GM18951 (cell line): ENCODE data around the gene APOD.

Experiments used
- POLR2A ChIP-seq: IDR thresholded peaks from 4 replicates; pipeline ENCODE4 v1.6.1; 2011; ENCODE audit warnings: mild to moderate bottlenecking; ENCODE audit not compliant: insufficient read length, insufficient read depth; ENCODE audit errors: extremely low read depth
- in situ Hi-C: fragments of 300-500 bp; cut with MboI; formaldehyde crosslinking; loops from one replicate; pipeline ENCODE4 v1.12.0; 2022; ENCODE audit warnings: low sequenced_read_pairs, mixed read lengths, inconsistent platforms; ENCODE audit not compliant: unreplicated experiment

The APOD gene

GRCh38 chr3:195578565-195578964 is 5.2 kb downstream of the APOD start:
- no peak for TF ChIP-seq POLR2A
- in situ Hi-C loops: no loop called here

DNA sequence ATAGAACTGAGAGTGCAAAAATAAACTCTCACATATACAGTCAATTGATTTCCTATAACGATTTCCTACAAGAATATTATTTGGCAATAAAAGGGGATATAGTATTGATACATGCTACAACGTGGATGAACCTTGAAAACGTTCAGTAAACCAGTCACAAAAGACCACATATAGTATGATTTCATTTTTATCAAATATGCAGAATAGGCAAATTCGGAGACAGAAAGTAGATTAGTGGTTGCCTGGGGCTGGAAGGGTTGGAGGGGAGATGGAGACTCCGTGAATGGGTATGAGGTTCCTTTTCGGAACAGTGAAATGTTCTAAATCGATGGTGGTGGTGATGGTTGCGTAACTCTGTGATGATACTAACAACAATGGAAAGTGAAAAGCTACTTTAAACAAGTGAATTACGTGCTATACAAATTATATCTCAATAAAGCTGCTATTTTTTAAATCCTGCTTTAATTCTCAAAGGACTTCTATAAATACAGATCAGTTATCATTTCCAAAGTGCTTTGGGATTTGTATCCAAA is 6.0 kb downstream of the APOD start:
- in situ Hi-C loops: no loop called here
- no peak for TF ChIP-seq POLR2A

DNA sequence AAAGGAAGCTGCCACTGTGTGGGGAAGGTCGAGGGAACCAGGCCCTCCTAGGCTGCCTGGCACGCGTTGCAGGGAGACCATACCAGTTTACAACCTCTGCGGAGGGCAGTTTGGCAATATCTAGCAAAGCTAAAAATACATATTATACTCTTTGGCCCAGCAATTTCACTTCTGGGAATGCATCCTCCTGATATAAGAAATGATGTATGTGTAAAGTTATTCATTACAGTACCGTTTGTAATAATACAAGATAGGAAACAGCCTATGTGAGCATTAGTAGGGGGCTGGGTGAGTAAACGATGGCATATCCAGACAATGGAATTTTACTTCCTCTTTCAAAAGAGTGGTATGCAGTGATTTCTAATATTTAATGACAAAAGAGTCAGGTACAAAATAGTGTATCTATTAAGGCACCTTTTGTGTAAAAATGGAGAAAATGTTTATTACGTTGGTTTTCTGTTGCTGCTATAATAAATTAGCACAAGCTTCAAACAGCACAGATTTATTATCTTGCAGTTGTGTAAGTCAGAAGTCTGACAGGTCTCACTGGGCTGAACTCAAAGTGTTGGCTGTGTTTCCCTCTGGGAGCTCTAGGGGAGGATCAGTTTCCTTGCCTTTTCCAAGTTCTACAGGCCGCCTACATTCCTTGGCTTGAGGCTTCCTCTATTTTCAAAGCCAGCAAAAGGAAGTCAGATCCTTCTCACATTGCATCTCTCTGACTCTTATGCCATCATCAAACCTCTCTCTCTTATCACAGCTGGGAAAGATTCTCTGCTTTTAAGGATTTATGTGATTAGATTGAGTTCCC is 9.0 kb downstream of the APOD start:
- TF ChIP-seq POLR2A: no peak
- in situ Hi-C loops: no loop called here

DNA sequence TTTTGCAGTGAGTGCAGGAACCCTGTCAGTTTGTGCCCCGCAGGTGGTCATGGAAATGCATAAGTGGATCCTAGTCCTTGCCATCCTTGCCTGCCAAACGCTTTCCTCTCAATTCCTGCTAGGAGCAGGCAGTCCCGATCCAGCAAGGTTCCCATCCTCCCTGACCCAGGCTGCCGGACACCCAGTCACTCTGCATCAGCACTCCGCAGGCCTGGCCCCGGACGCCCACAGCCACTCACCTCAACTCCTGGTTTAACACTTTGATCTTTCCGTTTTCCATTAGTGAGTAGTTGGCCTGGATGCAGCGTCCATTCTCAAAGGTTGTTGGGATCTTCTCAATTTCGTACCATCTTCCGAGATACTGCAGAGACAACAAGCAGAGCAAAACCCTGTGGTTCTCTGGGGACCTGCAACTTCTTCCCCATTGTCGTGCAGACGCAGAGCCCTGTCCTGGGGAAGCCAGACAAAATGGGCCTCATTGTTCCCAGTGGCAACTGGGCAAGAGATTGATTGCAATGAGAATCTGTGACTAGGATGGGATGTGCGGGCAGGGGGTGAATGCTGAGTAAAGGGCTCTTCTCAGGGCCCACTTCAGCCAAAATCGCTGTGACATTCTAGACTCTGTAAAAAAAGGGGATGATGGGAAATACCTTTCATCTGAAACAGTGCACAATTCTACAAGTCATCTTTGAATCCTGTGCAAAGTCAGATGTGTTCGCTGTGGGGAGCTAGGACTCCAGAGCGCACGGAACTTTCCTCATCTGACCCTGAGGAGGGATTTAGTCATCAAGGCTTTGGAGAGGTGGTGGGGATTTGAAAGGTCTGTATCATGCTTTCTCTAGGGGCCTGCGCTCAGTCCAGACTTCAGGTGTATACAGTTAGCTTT is 9.9 kb downstream of the APOD start:
- no peak for TF ChIP-seq POLR2A
- in situ Hi-C loops: no loop called here

GRCh38 chr3:195571361-195571760 is 12.4 kb downstream of the APOD start:
- in situ Hi-C loops: no loop called here
- no peak for TF ChIP-seq POLR2A

- in situ Hi-C loops: no loop called here
- no peak for TF ChIP-seq POLR2A
Observed at GRCh38 chr3:195570912-195571311, 12.8 kb downstream of the APOD start.

- no peak for TF ChIP-seq POLR2A
- in situ Hi-C loops: no loop called here
Observed at GRCh38 chr3:195570344-195570743, 13.4 kb downstream of the APOD start.

DNA sequence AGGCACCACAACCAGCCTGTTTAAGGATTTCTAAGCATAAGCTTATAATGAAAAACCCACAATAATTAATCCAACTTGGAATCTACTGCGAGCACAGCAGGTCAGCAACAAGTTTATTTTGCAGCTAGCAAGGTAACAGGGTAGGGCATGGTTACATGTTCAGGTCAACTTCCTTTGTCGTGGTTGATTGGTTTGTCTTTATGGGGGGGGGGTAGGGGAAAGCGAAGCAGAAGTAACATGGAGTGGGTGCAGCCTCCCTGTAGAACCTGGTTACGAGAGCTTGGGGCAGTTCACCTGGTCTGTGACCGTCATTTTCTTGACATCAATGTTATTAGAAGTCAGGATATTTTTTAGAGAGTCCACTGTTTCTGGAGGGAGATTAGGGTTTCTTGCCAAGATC is 15.1 kb downstream of the APOD start:
- no peak for TF ChIP-seq POLR2A
- in situ Hi-C loops: no loop called here

DNA sequence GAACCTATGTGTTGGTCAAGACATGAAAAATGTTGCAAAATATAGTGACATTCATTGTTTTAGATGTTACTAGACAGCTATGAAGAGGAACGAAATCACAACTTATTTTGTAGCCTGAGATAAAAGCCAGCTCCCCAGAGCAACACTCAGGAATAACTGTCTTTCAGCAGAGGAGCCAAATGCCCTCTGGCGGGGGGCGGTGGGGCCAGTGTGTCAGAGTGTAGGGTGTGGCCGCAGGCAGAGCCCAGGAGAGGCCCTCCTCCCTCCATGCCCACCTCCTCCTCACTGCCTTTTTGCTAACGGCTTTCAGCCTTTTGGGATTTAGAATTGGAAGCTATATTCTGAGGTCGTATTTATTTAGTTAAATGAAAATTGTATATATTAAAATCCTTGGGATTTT is 16.9 kb downstream of the APOD start:
- in situ Hi-C loops: no loop called here
- TF ChIP-seq POLR2A: no peak

- in situ Hi-C loops: no loop called here
- no peak for TF ChIP-seq POLR2A
Observed at GRCh38 chr3:195565716-195566115, 18.0 kb downstream of the APOD start.

DNA sequence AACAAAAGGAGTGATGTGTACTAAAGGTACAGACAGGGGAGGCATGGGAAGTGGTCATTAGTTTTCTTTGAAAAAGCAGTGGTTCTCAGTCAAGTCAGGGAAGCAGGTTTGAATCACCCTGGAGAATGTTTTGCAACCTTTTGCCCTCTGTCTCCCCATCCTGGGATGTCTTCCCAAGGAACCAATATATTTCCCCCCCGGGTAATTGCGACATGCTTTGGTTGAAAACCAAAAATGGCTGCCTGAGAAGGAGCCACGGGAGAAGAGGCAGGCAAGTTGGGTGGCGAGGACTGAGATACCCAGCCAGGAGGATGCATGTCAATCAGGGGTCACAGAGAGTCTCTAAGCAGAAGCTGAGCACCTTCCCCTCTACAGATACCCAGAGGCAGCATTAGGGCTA is 20.4 kb downstream of the APOD start:
- no peak for TF ChIP-seq POLR2A
- in situ Hi-C loops: no loop called here

DNA sequence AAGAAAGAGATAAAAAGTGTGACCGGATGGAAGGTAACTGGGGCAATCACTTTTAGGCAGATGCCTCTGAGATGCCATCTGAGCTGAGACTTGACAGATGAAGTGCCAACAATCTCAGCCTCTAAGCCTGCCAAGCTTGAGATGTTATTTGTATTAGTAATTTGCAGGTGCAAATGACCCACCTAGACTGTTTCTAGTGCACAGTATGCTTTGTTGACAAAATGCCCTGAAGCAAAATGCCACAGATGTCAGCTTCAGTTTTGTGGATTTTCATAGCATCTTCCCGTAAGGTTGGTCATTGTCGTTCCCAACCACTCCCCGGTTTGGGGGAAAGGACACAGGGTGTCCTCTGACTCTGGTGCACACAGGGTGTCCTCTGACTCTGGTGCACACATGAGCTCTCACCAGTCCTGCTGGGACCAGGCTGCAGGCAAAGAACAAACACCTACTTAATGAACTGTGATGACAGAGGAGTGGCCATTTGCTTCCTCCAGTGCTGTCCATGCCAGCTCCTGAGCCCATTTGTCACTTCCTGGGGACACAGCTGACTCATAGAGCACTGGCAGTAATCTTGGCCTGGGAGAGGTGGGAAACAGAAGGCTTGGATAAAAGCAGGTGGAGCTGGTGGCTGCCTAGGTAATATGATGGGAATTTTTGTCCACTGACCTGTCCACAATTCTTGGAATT is 23.9 kb downstream of the APOD start:
- in situ Hi-C loops: no loop called here
- no peak for TF ChIP-seq POLR2A

DNA sequence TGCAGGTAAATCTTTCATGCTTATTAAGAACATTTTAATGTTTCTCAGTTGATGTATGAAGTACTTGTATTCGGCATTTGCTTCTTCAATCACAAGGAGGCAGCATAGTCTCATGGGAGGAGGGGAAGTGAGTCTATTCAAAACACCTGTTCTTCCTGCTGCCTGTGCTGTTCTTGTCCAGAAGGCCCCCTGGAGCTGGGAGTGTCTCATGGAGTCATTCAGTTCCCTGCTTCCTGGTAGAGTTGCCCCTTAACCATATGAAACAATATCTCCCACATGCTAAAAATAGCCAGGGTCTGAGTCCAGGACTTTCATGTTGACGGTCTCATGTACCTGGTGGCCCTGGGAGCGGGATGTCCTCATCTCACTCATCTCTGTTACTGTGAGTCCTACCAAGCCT is 25.1 kb downstream of the APOD start:
- TF ChIP-seq POLR2A: no peak
- in situ Hi-C loops: no loop called here
